HepG2 (cell line): ENCODE results near the gene BRS3. TPM values are rescaled to one million over a fixed set of nuclear protein-coding genes. Genes with fewer than 3 reads are reported as not detected.

Experiments
- HNRNPK ChIP-seq: fragments of 200-400 bp; formaldehyde crosslinking; IDR thresholded peaks from 2 replicates; pipeline ENCODE4 v1.6.1; 2018; ENCODE audit warnings: low read length, low read depth, moderate library complexity, mild to moderate bottlenecking; ENCODE audit not compliant: poor library complexity, severe bottlenecking
- RXRB ChIP-seq: IDR thresholded peaks from 2 replicates; pipeline ENCODE4 v1.6.1; 2016; ENCODE audit warnings: borderline replicate concordance, missing genetic modification reagents, missing compliant biosample characterization
- SAP130 ChIP-seq: IDR thresholded peaks from 2 replicates; pipeline ENCODE4 v1.6.1; 2016; ENCODE audit warnings: low read depth
- SP140L ChIP-seq: sonication (generic); formaldehyde crosslinking; IDR thresholded peaks from 2 replicates; pipeline ENCODE4 v1.4.0; 2020; ENCODE audit warnings: missing genetic modification reagents, borderline replicate concordance
- ZNF484 ChIP-seq: sonication (generic); formaldehyde crosslinking; IDR thresholded peaks from 2 replicates; pipeline ENCODE4 v1.5.1; 2020; ENCODE audit warnings: mild to moderate bottlenecking, low read depth, missing genetic modification reagents, borderline replicate concordance
- polyA plus RNA-seq, 8 experiments: library from polyadenylated mRNA; depleted of rRNA in 3 of 8; stranded (reverse) in 7 of 8; unstranded in 1 of 8; fragments of >200 nt; fragmentation: Illumina TruSeq in 4 of 8; extraction: Trizol in 4 of 8; gene quantifications; 2 replicates each; pipeline versions ENCODE4 v1.2.1 to v1.2.3, GENCODE V29; 2011 to 2016; ENCODE audit warnings: low read depth in 4 of 8, missing spikeins in 1 of 8, mixed read lengths in 1 of 8; ENCODE audit not compliant: insufficient read depth in 1 of 8
- total RNA-seq, 5 experiments: library from RNA; depleted of rRNA; stranded (reverse); fragments of >200 nt; fragmentation: Illumina TruSeq; extraction: Trizol; gene quantifications; 2 replicates each; pipeline ENCODE4 v1.2.3, GENCODE V29; 2016; ENCODE audit warnings: low read depth in 1 of 5
- TF ChIP-seq, protein P1 (sequence below): sonication (generic); formaldehyde crosslinking; IDR thresholded peaks from 2 replicates; pipeline ENCODE4 v1.4.0; 2020; ENCODE audit warnings: missing genetic modification reagents, low read depth, mild to moderate bottlenecking, borderline replicate concordance
- TF ChIP-seq, protein P2 (sequence below): sonication (generic); formaldehyde crosslinking; IDR thresholded peaks from 2 replicates; pipeline ENCODE4; 2020; ENCODE audit warnings: missing genetic modification reagents, mild to moderate bottlenecking, borderline replicate concordance
- TF ChIP-seq, protein P3 (sequence below): IDR thresholded peaks from 2 replicates; pipeline ENCODE4 v1.4.0; 2020; ENCODE audit warnings: mild to moderate bottlenecking, missing genetic modification reagents

Gene BRS3
- total and polyA plus RNA-seq, 2 of the 13 experiments (the other 11 are each of a cell fraction or from before 2014, with no cell fraction given): not detected

DNA sequence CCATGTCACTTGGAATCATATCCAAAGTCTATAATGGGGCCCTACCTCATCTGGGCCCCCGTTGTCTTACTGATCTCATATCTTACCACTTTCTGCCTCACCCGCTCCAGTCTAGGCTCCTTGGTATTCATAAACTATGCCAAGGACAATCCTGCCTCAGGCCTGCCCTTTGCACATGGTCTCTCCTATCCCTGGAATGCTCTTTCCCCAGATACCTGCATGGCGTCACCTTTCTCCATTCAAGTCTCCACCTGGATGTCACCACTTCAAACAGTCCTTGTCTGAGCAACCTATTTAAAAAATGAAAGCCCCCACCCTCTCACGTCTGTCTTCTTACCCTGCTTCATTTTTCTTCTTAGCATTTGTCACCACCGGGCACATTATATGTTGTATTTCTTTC is 52.5 kb downstream of the BRS3 start (continued):
- TF ChIP-seq, protein P1, sequence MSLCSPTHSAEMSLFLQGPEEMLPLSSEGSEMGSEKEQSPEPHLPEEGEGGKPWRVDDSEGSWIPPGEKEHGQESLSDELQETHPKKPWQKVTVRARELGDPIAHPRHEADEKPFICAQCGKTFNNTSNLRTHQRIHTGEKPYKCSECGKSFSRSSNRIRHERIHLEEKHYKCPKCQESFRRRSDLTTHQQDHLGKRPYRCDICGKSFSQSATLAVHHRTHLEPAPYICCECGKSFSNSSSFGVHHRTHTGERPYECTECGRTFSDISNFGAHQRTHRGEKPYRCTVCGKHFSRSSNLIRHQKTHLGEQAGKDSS (CRISPR knock-in tag): no peak
- no peak for TF ChIP-seq SAP130
- no peak for TF ChIP-seq SP140L (CRISPR knock-in tag)
- TF ChIP-seq, protein P2, sequence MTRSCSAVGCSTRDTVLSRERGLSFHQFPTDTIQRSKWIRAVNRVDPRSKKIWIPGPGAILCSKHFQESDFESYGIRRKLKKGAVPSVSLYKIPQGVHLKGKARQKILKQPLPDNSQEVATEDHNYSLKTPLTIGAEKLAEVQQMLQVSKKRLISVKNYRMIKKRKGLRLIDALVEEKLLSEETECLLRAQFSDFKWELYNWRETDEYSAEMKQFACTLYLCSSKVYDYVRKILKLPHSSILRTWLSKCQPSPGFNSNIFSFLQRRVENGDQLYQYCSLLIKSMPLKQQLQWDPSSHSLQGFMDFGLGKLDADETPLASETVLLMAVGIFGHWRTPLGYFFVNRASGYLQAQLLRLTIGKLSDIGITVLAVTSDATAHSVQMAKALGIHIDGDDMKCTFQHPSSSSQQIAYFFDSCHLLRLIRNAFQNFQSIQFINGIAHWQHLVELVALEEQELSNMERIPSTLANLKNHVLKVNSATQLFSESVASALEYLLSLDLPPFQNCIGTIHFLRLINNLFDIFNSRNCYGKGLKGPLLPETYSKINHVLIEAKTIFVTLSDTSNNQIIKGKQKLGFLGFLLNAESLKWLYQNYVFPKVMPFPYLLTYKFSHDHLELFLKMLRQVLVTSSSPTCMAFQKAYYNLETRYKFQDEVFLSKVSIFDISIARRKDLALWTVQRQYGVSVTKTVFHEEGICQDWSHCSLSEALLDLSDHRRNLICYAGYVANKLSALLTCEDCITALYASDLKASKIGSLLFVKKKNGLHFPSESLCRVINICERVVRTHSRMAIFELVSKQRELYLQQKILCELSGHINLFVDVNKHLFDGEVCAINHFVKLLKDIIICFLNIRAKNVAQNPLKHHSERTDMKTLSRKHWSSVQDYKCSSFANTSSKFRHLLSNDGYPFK (CRISPR knock-in tag): no peak
- no peak for TF ChIP-seq ZNF484
- TF ChIP-seq HNRNPK: no peak
- TF ChIP-seq, protein P3, sequence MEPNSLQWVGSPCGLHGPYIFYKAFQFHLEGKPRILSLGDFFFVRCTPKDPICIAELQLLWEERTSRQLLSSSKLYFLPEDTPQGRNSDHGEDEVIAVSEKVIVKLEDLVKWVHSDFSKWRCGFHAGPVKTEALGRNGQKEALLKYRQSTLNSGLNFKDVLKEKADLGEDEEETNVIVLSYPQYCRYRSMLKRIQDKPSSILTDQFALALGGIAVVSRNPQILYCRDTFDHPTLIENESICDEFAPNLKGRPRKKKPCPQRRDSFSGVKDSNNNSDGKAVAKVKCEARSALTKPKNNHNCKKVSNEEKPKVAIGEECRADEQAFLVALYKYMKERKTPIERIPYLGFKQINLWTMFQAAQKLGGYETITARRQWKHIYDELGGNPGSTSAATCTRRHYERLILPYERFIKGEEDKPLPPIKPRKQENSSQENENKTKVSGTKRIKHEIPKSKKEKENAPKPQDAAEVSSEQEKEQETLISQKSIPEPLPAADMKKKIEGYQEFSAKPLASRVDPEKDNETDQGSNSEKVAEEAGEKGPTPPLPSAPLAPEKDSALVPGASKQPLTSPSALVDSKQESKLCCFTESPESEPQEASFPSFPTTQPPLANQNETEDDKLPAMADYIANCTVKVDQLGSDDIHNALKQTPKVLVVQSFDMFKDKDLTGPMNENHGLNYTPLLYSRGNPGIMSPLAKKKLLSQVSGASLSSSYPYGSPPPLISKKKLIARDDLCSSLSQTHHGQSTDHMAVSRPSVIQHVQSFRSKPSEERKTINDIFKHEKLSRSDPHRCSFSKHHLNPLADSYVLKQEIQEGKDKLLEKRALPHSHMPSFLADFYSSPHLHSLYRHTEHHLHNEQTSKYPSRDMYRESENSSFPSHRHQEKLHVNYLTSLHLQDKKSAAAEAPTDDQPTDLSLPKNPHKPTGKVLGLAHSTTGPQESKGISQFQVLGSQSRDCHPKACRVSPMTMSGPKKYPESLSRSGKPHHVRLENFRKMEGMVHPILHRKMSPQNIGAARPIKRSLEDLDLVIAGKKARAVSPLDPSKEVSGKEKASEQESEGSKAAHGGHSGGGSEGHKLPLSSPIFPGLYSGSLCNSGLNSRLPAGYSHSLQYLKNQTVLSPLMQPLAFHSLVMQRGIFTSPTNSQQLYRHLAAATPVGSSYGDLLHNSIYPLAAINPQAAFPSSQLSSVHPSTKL (CRISPR knock-in tag): no peak
- TF ChIP-seq RXRB (CRISPR knock-in tag): no peak
